Activated naive CD4-positive, alpha-beta T cell treated with anti-CD3 and anti-CD28 coated beads for 36 hours (primary cell): ENCODE data around the gene RCOR1. TPM values are rescaled to one million over a fixed set of nuclear protein-coding genes. Genes with fewer than 3 reads are reported as not detected.

Source experiments
- total RNA-seq, 2 experiments: library from RNA; stranded (reverse); gene quantifications; one replicate each; pipeline ENCODE4 v1.2.3, GENCODE V29; 2021

RCOR1 gene
- total RNA-seq, 2 experiments from 2014 or later: 11.9 to 12.2 TPM

Other genes starting within 250 kb of the RCOR1 start
- 10 to 100 TPM; 45.3 to 46.2 TPM for gene CINP, start 229.8 kb upstream of the RCOR1 start, total RNA-seq
- 1 to 10 TPM; 2.3 to 3.6 TPM for gene TECPR2, start 229.7 kb upstream of the RCOR1 start, total RNA-seq
- gene ANKRD9, start 82.9 kb upstream of the RCOR1 start, total RNA-seq: 10 to 100 TPM; 11.5 to 13.3 TPM
- 10 to 100 TPM; 74.4 to 76.8 TPM for gene TRAF3, start 184.8 kb downstream of the RCOR1 start, total RNA-seq